H1 (cell line): ENCODE measurements around the gene ERV3-1. TPM values are rescaled to one million over a fixed set of nuclear protein-coding genes. Genes with fewer than 3 reads are reported as not detected.
"Not testable (repeated sequence)": the region's sequence is repeated elsewhere in the genome, so short reads cannot be mapped to it uniquely, and the experiment has no call there.

Experiments
- CTCF ChIA-PET: fragments of 300-600 bp; sonication (Branson Sonifier 250); formaldehyde crosslinking; loops from one replicate; lab custom pipeline; 2021; ENCODE audit not compliant: partially characterized antibody; lab: Charles Lee
- POLR2A ChIA-PET: fragments of 300-600 bp; sonication (Branson Sonifier 250); formaldehyde crosslinking; loops from one replicate; lab custom pipeline; 2021; ENCODE audit warnings: inconsistent platforms; ENCODE audit not compliant: partially characterized antibody; lab: Charles Lee
- DNase-seq, 2 experiments: peaks; one replicate each; pipeline versions ENCODE4 v3.0.0 to v3.0.0-alpha.2; 2010 to 2022; ENCODE audit warnings: low spot score in 2 of 2, low read depth in 1 of 2, mixed read lengths in 1 of 2
- FAIRE-seq: peaks from 2 replicates; lab custom pipeline; 2011; peaks lifted over from hg19 to GRCh38; lab: Jason Lieb, UNC
- H2AFZ ChIP-seq: 2 replicates; pipeline ENCODE4 v1.8.1; 2012; ENCODE audit warnings: low read length, inconsistent platforms
- H2AK5ac ChIP-seq: 2 replicates; pipeline ENCODE4 v1.6.1; 2013; ENCODE audit warnings: low read depth, low read length
- H2BK120ac ChIP-seq: replicated peaks from 2 replicates; pipeline ENCODE3; 2013; ENCODE audit warnings: low read depth, low read length, inconsistent platforms
- H2BK12ac ChIP-seq: 2 replicates; pipeline ENCODE4 v1.6.1; 2013; ENCODE audit warnings: low read depth, low read length
- H2BK15ac ChIP-seq: 2 replicates; pipeline ENCODE4 v1.6.1; 2013; ENCODE audit warnings: low read length
- H2BK20ac ChIP-seq: 2 replicates; pipeline ENCODE4 v1.6.1; 2013; ENCODE audit warnings: low read length
- H2BK5ac ChIP-seq: 2 replicates; pipeline ENCODE4 v1.6.1; 2013; ENCODE audit warnings: low read depth, low read length
- H3K14ac ChIP-seq: 2 replicates; pipeline ENCODE4 v1.6.1; 2013; ENCODE audit warnings: inconsistent platforms; ENCODE audit not compliant: insufficient read length
- H3K18ac ChIP-seq: 2 replicates; pipeline ENCODE4 v1.6.1; 2013; ENCODE audit warnings: low read length; ENCODE audit errors: extremely low read depth
- H3K23ac ChIP-seq: 2 replicates; pipeline ENCODE4 v1.6.1; 2013; ENCODE audit warnings: inconsistent platforms; ENCODE audit not compliant: insufficient read length
- H3K23me2 ChIP-seq: 2 replicates; pipeline ENCODE4 v1.6.1; 2013; ENCODE audit warnings: low read depth, low read length
- H3K27ac ChIP-seq: 2 replicates; pipeline ENCODE4 v1.6.1; 2011; ENCODE audit warnings: low read depth, low read length, inconsistent platforms
- H3K27me3 ChIP-seq, 4 experiments: replicated peaks in 1 of 4; 1 replicate in 1 of 4; 2 replicates in 3 of 4; pipeline versions ENCODE4 v1.6.1 to v1.8.1; 2011 to 2013; ENCODE audit warnings: low read length in 3 of 4, mild to moderate bottlenecking in 3 of 4, inconsistent platforms in 2 of 4, mixed read lengths in 2 of 4, moderate library complexity in 1 of 4; ENCODE audit not compliant: control insufficient read depth in 3 of 4, insufficient read depth in 3 of 4; ENCODE audit errors: extremely low read depth in 1 of 4
- H3K36me3 ChIP-seq, 4 experiments: 2 replicates each; pipeline versions ENCODE4 v1.6.1 to v1.8.1; 2011 to 2013; ENCODE audit warnings: mild to moderate bottlenecking in 4 of 4, low read length in 3 of 4, moderate library complexity in 2 of 4, control low read depth in 1 of 4, inconsistent platforms in 1 of 4; ENCODE audit not compliant: insufficient read depth in 4 of 4, control insufficient read depth in 2 of 4
- H3K4ac ChIP-seq: replicated peaks from 2 replicates; pipeline ENCODE3; 2013; ENCODE audit warnings: low read length, low read depth, mixed read lengths, inconsistent platforms; ENCODE audit not compliant: insufficient read length
- H3K4me1 ChIP-seq, 4 experiments: replicated peaks in 1 of 4; 1 replicate in 1 of 4; 2 replicates in 3 of 4; pipeline versions ENCODE4 v1.6.1 to v1.8.1; 2011 to 2013; ENCODE audit warnings: low read length in 3 of 4, inconsistent platforms in 2 of 4, mixed read lengths in 1 of 4; ENCODE audit not compliant: insufficient read depth in 4 of 4, control insufficient read depth in 3 of 4
- H3K4me2 ChIP-seq, 2 experiments: 2 replicates each; pipeline versions ENCODE4 v1.6.1 to v1.8.1; 2011 to 2013; ENCODE audit warnings: low read depth in 2 of 2, low read length in 2 of 2, control low read depth in 1 of 2, inconsistent platforms in 1 of 2, mild to moderate bottlenecking in 1 of 2; ENCODE audit not compliant: insufficient read depth in 1 of 2
- H3K4me3 ChIP-seq, 4 experiments: fragments of 200-600, 300-600 bp in 1 of 4; sonication (generic), shearing (Covaris generic), sonication (Bioruptor Twin) in 1 of 4; 2 replicates each; pipeline versions ENCODE4 v1.5.1 to v1.8.1; 2011 to 2016; ENCODE audit warnings: low read length in 4 of 4, low read depth in 3 of 4, control low read depth in 2 of 4, inconsistent platforms in 2 of 4, mild to moderate bottlenecking in 2 of 4, mixed read lengths in 1 of 4, moderate library complexity in 1 of 4; ENCODE audit not compliant: insufficient read depth in 2 of 4; ENCODE audit errors: extremely low read depth in 1 of 4
- H3K56ac ChIP-seq: replicated peaks from 2 replicates; pipeline ENCODE3; 2013; ENCODE audit warnings: low read depth, mild to moderate bottlenecking, mixed read lengths, low read length, inconsistent platforms; ENCODE audit not compliant: insufficient read length
- H3K79me1 ChIP-seq: 2 replicates; pipeline ENCODE4 v1.6.1; 2013; ENCODE audit warnings: low read depth, low read length, control low read depth
- H3K79me2 ChIP-seq, 2 experiments: 2 replicates each; pipeline versions ENCODE4 v1.6.1 to v1.8.1; 2012 to 2013; ENCODE audit warnings: low read length in 2 of 2, mild to moderate bottlenecking in 2 of 2, inconsistent platforms in 1 of 2; ENCODE audit not compliant: insufficient read depth in 2 of 2, control insufficient read depth in 1 of 2
- H3K9ac ChIP-seq, 4 experiments: replicated peaks in 1 of 4; 1 replicate in 1 of 4; 2 replicates in 3 of 4; pipeline versions ENCODE4 v1.6.1 to v1.8.1; 2011 to 2013; ENCODE audit warnings: low read depth in 3 of 4, low read length in 3 of 4, control low read depth in 2 of 4, mild to moderate bottlenecking in 2 of 4, moderate library complexity in 2 of 4, inconsistent platforms in 1 of 4; ENCODE audit errors: extremely low read depth in 1 of 4
- H3K9me3 ChIP-seq, 2 experiments: 2 replicates each; pipeline versions ENCODE4 v1.6.1 to v1.8.1; 2012 to 2013; ENCODE audit warnings: mild to moderate bottlenecking in 2 of 2, moderate library complexity in 2 of 2, control low read depth in 1 of 2, inconsistent platforms in 1 of 2, low read depth in 1 of 2, low read length in 1 of 2, mixed read lengths in 1 of 2; ENCODE audit not compliant: insufficient read depth in 2 of 2
- H4K20me1 ChIP-seq, 2 experiments: replicated peaks in 1 of 2; 2 replicates each; pipeline versions ENCODE3 to v1.8.1; 2011 to 2013; ENCODE audit warnings: inconsistent platforms in 2 of 2, low read length in 2 of 2, mild to moderate bottlenecking in 1 of 2; ENCODE audit not compliant: insufficient read depth in 2 of 2, control insufficient read depth in 1 of 2
- H4K5ac ChIP-seq: 2 replicates; pipeline ENCODE4 v1.6.1; 2013; ENCODE audit warnings: low read length, low read depth, mixed read lengths, inconsistent platforms; ENCODE audit not compliant: insufficient read length
- H4K8ac ChIP-seq: 2 replicates; pipeline ENCODE4 v1.8.0; 2013; ENCODE audit warnings: mild to moderate bottlenecking, moderate library complexity, low read length, inconsistent platforms; ENCODE audit not compliant: insufficient read depth; ENCODE audit errors: extremely low read depth
- H4K91ac ChIP-seq: replicated peaks from 2 replicates; pipeline ENCODE3; 2013; ENCODE audit warnings: low read length, mixed read lengths, inconsistent platforms; ENCODE audit not compliant: insufficient read length
- WGBS, 2 experiments: shearing (Covaris generic) in 1 of 2; methylation state at CpG; one replicate each; pipeline versions ENCODE4 v1.1.6 to v1.1.7; 2013 to 2015; ENCODE audit warnings: low lambda C conversion rate in 2 of 2, mixed read lengths in 2 of 2, inconsistent platforms in 1 of 2, low coverage in 1 of 2, missing lambda C conversion rate in 1 of 2; ENCODE audit not compliant: insufficient replicate concordance in 2 of 2, insufficient coverage in 1 of 2, insufficient read length in 1 of 2; ENCODE audit errors: extremely low coverage in 1 of 2, missing lambda C conversion rate in 1 of 2; 5-methylcytosine and 5-hydroxymethylcytosine counted together
- polyA plus RNA-seq, 7 experiments: library from polyadenylated mRNA; depleted of rRNA in 3 of 7; stranded (reverse) in 5 of 7; unstranded in 2 of 7; fragments of >200 nt in 5 of 7; fragments of 200-250 nt in 2 of 7; gene quantifications; 1 replicate in 5 of 7; 2 replicates in 1 of 7; 4 replicates in 1 of 7; pipeline versions ENCODE4 v1.2.1 to v1.2.3, GENCODE V29; 2011 to 2013; ENCODE audit warnings: missing spikeins in 2 of 7, mixed read lengths in 2 of 7
- total RNA-seq: library from RNA; stranded (reverse); fragmentation: NEBNext Ultra II Directional; extraction: Animal tissue kit (Norgen Biotek cat#: 25700); gene quantifications from 2 replicates; pipeline ENCODE4 v1.2.1, GENCODE V29; 2021

Gene ERV3-1
- total and polyA plus RNA-seq, 2 of the 8 experiments (the other 6 are each of a cell fraction or from before 2014, with no cell fraction given) = 9.5 to 9.7 TPM

GRCh38 chr7:65051139-65051538 is 44.7 kb upstream of the ERV3-1 start:
- H3K4me1 ChIP-seq, H2BK12ac ChIP-seq, H3K4ac ChIP-seq, H2BK15ac ChIP-seq, H3K27ac ChIP-seq, CTCF ChIA-PET, H2BK20ac ChIP-seq, H3K23ac ChIP-seq, H2AK5ac ChIP-seq, H3K36me3 ChIP-seq, H4K5ac ChIP-seq, H3K27me3 ChIP-seq, H3K79me2 ChIP-seq, FAIRE-seq, H3K23me2 ChIP-seq, H3K4me3 ChIP-seq, H3K4me2 ChIP-seq, H4K8ac ChIP-seq, H3K18ac ChIP-seq, H3K14ac ChIP-seq, H2AFZ ChIP-seq, H3K56ac ChIP-seq, H4K91ac ChIP-seq, H2BK120ac ChIP-seq, DNase-seq, POLR2A ChIA-PET, H4K20me1 ChIP-seq, H3K9ac ChIP-seq, H3K9me3 ChIP-seq, H2BK5ac ChIP-seq, H3K79me1 ChIP-seq: not testable (repeated sequence)

- H4K91ac ChIP-seq, H3K18ac ChIP-seq, H4K5ac ChIP-seq, H3K9ac ChIP-seq, H3K4me1 ChIP-seq, H3K4me2 ChIP-seq, DNase-seq, H2BK15ac ChIP-seq, H4K20me1 ChIP-seq, H3K79me2 ChIP-seq, CTCF ChIA-PET, H3K14ac ChIP-seq, H2AK5ac ChIP-seq, H4K8ac ChIP-seq, H2BK120ac ChIP-seq, H2AFZ ChIP-seq, H3K36me3 ChIP-seq, H3K56ac ChIP-seq, H2BK5ac ChIP-seq, H3K4me3 ChIP-seq, H3K27ac ChIP-seq, H2BK12ac ChIP-seq, FAIRE-seq, H2BK20ac ChIP-seq, H3K9me3 ChIP-seq, H3K27me3 ChIP-seq, H3K4ac ChIP-seq, H3K79me1 ChIP-seq, H3K23me2 ChIP-seq, H3K23ac ChIP-seq: not testable (repeated sequence)
- POLR2A ChIA-PET = interaction anchor here (0.6 kb wide), 1 partner anchor 377 kb away, joined by 3 read pairs; no protein-coding TSS in a partner anchor
- WGBS, 2 experiments = 95% methylated on average over 4 of the region's 4 CpGs; no CpG with 5 or more reads in 1 of the 2 experiments
These were observed 39.8 kb upstream of the ERV3-1 start for GRCh38 chr7:65046329-65046728.
